ENCODE data around the gene VAT1L.

Gene VAT1L

GRCh38 chr16:77993111-77993985, 205.0 kb downstream of the VAT1L start:
- no peak for DNase-seq (ENCODE audit: low spot score)

GRCh38 chr16:77995843-77996455, 207.6 kb downstream of the VAT1L start:
- DNase-seq (ENCODE audit: low spot score), result no peak

- no peak for DNase-seq (ENCODE audit: low spot score)
Measured at GRCh38 chr16:77998350-77999023, 210.1 kb downstream of the VAT1L start.

GRCh38 chr16:78001451-78002025, 213.2 kb downstream of the VAT1L start:
- no peak for DNase-seq (ENCODE audit: low spot score)

GRCh38 chr16:78002915-78003538, 214.7 kb downstream of the VAT1L start:
- peak; percentile 56 for DNase-seq (ENCODE audit: low spot score)

GRCh38 chr16:78004517-78004916, 216.2 kb downstream of the VAT1L start:
- no peak for DNase-seq (ENCODE audit: low spot score)

- DNase-seq (ENCODE audit: low spot score), result no peak
Measured at GRCh38 chr16:78005881-78006280, 217.5 kb downstream of the VAT1L start.

GRCh38 chr16:78007121-78007520, 218.8 kb downstream of the VAT1L start:
- no peak for DNase-seq (ENCODE audit: low spot score)

- DNase-seq (ENCODE audit: low spot score), result no peak
Measured at GRCh38 chr16:78022347-78023060, 234.1 kb downstream of the VAT1L start, which contains the start of gene CLEC3A. Gene CLEC3A, plus strand, starts transcription at chr16:78022548. Its CDS starts 79 bp downstream, at chr16:78022627.

- DNase-seq (ENCODE audit: low spot score), result no peak
Measured at GRCh38 chr16:78024159-78024558, 235.8 kb downstream of the VAT1L start.

GRCh38 chr16:78025631-78026030, 237.3 kb downstream of the VAT1L start:
- no peak for DNase-seq (ENCODE audit: low spot score)

- DNase-seq (ENCODE audit: low spot score), result no peak
Measured at GRCh38 chr16:78028018-78028417, 239.7 kb downstream of the VAT1L start.
